COLO668 (cell line): Measurements from ENCODE around the gene HOXA1.
"Not testable (repeated sequence)": the region's sequence is repeated elsewhere in the genome, so short reads cannot be mapped to it uniquely, and the experiment has no call there.

Experiments
- DNase-seq: peaks from one replicate; lab custom pipeline; 2025; ENCODE audit not compliant: unreplicated experiment; lab: John Stamatoyannopoulos, UW

HOXA1 gene

DNA sequence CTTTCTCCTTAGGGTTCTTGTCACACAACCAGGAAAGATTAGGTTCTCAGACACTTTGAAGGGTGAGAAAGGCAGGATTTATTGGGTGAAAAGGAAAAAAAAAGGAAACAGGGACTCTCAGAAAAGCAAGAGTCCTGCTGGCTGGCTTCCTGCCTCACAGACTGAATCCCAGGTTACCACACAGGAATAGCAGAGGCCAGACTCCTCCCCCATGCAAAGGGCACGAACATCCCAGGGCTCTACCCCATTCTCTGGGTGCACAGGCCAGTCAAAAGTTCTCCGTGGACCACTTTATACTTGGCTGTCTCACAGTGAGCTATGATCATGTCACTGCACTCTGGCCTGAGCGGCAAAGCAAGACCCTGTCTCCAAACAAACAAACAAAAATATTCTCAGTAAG, 42.6 kb downstream of the HOXA1 start:
- no peak for DNase-seq

DNA sequence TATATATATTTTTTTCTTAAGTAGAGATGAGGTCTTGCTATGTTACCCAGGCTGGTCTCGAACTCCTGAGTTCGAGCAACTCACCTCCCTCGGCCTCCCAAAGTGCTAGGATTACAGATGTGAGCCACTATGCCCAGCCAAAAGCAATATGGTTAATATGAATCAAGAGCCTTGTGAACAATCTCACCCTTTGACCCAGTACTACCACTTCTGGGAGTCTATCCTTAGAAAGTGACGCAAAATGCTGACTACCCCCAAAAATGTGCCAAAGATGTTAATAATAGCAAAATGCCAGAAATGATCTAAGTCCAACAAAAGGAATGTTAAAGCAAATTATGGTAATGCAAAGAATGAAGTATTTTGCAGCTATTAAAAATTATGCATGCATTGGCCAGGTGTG, 44.3 kb downstream of the HOXA1 start:
- DNase-seq = no peak

DNA sequence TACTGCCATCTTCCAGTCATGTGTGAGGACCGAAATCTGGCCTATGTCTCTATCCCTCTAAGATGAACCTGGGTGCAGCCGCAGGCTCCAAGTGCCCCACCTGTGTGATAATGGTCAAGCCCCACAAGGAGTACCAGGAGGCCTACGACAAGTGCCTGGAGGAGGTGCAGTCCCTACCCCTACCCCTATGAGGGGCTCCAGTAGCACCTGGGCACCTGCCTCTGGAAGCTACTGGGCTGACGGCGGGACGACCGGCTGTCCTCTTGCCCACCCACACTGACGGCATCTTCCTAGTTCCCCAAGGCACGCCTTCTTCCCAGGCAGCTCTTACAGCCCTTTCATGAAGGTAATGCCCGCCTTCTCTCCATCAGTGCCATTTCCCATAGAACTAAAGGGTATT, 47.4 kb downstream of the HOXA1 start:
- DNase-seq = no peak

DNA sequence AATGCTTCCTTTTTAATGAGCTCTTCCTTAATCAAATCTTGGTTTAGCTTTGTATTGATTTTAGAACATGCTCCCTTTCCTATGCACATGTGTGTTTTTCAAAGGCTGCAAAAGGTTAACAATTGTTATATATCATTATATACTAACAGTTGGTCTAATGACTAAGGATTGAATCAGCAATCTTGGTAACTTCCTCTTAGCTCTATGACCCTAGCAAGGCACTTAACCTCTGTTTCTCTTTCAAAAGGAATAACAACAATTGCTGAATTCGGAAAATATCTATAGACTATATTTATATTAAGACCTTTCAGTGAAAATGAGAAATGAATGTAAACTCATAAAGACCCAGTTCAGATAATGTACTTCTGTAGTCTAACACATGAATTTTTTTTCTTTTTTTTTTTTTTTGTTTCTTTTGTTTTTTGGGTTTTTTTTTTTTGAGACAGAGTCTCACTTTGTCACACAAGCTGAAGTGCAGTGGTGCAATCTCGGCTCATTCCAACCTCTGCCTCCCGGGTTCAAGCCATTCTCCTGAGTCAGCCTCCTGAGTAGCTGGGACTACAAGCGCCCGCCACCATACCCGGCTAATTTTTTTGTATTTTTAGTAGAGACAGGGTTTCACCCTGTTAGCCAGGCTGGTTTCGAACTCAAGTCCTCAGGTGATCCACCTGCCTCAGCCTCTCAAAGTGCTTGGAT, 48.8 kb downstream of the HOXA1 start:
- DNase-seq = no peak

DNA sequence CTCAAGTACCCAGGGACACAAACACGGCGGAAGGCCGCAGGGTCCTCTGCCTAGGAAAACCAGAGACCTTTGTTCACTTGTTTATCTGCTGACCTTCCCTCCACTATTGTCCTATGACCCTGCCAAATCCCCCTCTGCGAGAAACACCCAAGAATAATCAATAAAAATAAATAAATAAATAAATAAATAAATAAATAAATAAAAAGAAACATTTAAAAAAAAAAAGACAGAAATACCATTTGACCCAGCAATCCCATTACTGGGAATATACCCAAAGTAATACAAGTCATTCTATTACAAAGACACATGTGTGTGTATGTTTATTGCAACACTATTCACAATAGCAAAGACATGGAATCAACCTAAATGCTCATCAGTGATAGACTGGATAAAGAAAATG, 49.8 kb downstream of the HOXA1 start:
- DNase-seq = not testable (repeated sequence)

DNA sequence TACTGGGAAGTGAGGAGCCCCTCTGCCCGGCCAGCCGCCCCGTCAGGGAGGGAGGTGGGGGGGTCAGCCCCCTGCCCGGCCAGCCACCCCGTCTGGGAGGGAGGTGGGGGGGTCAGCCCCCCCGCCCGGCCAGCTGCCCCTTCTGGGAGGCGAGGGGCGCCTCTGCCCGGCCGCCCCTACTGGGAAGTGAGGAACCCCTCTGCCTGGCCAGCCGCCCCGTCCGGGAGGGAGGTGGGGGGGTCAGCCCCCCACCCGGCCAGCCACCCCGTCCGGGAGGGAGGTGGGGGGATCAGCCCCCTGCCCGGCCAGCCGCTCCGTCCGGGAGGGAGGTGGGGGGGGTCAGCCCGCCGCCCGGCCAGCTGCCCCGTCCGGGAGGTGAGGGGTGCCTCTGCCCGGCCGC, 50.7 kb downstream of the HOXA1 start:
- DNase-seq = not testable (repeated sequence)
